Psoas muscle (tissue), 8 donors: Measurements from ENCODE around the gene CPLX3. TPM values are rescaled to one million over a fixed set of nuclear protein-coding genes. Genes with fewer than 3 reads are reported as not detected.

Experiments
- ATAC-seq, 4 donors: fragments of 200-7000 bp; cut with Tn5 transposase; one replicate each; pipeline ENCODE4 v1.9.1; 2020; ENCODE audit warnings: moderate library complexity in 3 of 4, mild to moderate bottlenecking in 2 of 4
- DNase-seq, 2 donors: peaks; one replicate each; pipeline ENCODE4 v3.0.0-alpha.2; 2020
- H3K27ac ChIP-seq: fragments of 200-600 bp; one replicate; pipeline ENCODE4 v1.8.0; 2022
- H3K27me3 ChIP-seq, 3 donors: fragments of 200-600 bp in 1 of 3; one replicate each; pipeline versions ENCODE4 v1.6.1 to v1.8.0; 2013 to 2022; ENCODE audit warnings: low read length in 2 of 3, mild to moderate bottlenecking in 2 of 3, moderate library complexity in 1 of 3; ENCODE audit not compliant: insufficient read depth in 3 of 3
- H3K36me3 ChIP-seq, 2 donors: fragments of 200-600 bp in 1 of 2; one replicate each; pipeline versions ENCODE4 v1.6.1 to v1.8.0; 2013 to 2022; ENCODE audit warnings: low read depth in 1 of 2, mild to moderate bottlenecking in 1 of 2, moderate library complexity in 1 of 2; ENCODE audit not compliant: insufficient read depth in 1 of 2
- H3K4me1 ChIP-seq: fragments of 200-600 bp; one replicate; pipeline ENCODE4 v1.8.0; 2022
- H3K4me3 ChIP-seq: fragments of 200-600 bp; one replicate; pipeline ENCODE4 v1.8.0; 2022; ENCODE audit warnings: mild to moderate bottlenecking
- H3K9me3 ChIP-seq: fragments of 200-600 bp; one replicate; pipeline ENCODE4 v1.8.0; 2022
- WGBS, 3 donors: extraction: QIAGEN DNeasy Blood & Tissue Kit; methylation state at CpG; one replicate each; pipeline versions ENCODE4 v1.1.6 to v1.1.7; 2013; 5-methylcytosine and 5-hydroxymethylcytosine counted together
- intact Hi-C, 2 donors: fragments of 100-400 bp; cut with DNase I; formaldehyde crosslinking; loops; one replicate each; pipeline versions ENCODE4 v1.11.0 to v1.14.2; 2022
- polyA plus RNA-seq, 3 donors: library from polyadenylated mRNA; stranded (reverse); fragments of 200-250 nt; gene quantifications; one replicate each; pipeline ENCODE4 v1.2.3, GENCODE V29; 2013
- total RNA-seq, 4 donors: library from RNA; stranded (reverse); fragmentation: NEBNext Ultra II Directional in 2 of 4; extraction: Animal tissue kit (Norgen Biotek cat#: 25700) in 2 of 4; gene quantifications; one replicate each; pipeline versions ENCODE4 v1.2.1 to v1.2.4, GENCODE V29; 2021 to 2023
- TF ChIP-seq, protein P1 (sequence below): fragments of 200-600 bp; IDR thresholded peaks from one replicate; pipeline ENCODE4 v1.8.0; 2022; ENCODE audit warnings: antibody characterized with exemption
- donor health status: healthy with polysubstance abuse.
- donor health status: DM: no; HTN: no; CAD: no; lungs with moderate emphysema.
- donor health status: Bipolar disorder and iron deficiency.
- donor health status: healthy.
- donor health status: DM: yes; HTN: yes; CAD: no.
- donor health status: DM: no; HTN: no; CAD: no.
- donor health status: DM: no; HTN: no; CAD: no.
- donor health status: DM: yes; HTN: yes; CAD: no.

The CPLX3 gene
- total and polyA plus RNA-seq, 7 donors, result 0.03 to 0.19 (median 0.04) TPM; not detected in 4

DNA sequence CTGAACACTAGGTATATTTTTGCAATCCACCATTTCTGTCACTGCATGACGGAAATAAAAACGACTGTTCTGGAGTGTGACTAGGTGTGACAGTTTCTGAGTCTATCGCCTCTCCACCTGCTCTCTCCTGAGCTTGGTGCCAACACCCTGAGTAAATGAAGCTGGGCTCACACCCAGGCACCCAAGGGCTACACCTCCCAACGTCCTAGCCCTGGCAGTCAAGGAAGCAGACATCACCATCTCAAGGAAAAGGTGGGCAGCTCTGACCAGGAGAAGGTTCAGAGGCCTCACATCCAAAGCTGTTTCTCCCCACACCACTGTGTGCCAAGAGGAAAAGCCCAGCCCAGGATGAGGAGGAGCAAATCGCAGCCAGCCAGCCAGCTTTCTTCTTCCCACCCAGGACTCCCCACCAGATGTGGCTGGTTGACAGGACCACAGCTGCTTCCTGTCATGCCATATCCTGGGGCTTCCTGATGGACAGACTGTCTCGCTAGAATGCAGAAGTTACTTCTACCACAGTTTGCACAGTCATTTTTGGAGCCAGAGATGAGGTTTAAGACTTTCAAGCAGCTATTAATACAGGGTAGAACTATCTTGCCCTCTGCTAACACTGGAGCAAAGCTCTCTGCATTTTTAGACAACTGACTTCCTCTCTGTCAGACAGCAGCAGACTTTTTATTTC lies 43.4 kb downstream of the CPLX3 start:
- TF ChIP-seq, protein P1, sequence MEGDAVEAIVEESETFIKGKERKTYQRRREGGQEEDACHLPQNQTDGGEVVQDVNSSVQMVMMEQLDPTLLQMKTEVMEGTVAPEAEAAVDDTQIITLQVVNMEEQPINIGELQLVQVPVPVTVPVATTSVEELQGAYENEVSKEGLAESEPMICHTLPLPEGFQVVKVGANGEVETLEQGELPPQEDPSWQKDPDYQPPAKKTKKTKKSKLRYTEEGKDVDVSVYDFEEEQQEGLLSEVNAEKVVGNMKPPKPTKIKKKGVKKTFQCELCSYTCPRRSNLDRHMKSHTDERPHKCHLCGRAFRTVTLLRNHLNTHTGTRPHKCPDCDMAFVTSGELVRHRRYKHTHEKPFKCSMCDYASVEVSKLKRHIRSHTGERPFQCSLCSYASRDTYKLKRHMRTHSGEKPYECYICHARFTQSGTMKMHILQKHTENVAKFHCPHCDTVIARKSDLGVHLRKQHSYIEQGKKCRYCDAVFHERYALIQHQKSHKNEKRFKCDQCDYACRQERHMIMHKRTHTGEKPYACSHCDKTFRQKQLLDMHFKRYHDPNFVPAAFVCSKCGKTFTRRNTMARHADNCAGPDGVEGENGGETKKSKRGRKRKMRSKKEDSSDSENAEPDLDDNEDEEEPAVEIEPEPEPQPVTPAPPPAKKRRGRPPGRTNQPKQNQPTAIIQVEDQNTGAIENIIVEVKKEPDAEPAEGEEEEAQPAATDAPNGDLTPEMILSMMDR, result no peak
- Histone ChIP-seq H3K36me3 (peaks cover 0 to 3% of the 10 kb centered on the region in 2 donors), H3K9me3 (no peaks in the 10 kb centered on the region), H3K27ac (peak overlapping the region; percentile 77), H3K4me3 (peak overlapping the region; percentile 39), H3K4me1 (peaks cover 60% of the 10 kb centered on the region), H3K27me3 (no peaks in the 10 kb centered on the region)
- DNase-seq (peak; percentile 67 to 85), ATAC-seq (peak; percentile 36 to 66 (median 50))
- 10 to 25% (median 15%) methylated on average over 6 of the region's 6 CpGs for WGBS, 3 donors
- intact Hi-C loops, result no loop called here

DNA sequence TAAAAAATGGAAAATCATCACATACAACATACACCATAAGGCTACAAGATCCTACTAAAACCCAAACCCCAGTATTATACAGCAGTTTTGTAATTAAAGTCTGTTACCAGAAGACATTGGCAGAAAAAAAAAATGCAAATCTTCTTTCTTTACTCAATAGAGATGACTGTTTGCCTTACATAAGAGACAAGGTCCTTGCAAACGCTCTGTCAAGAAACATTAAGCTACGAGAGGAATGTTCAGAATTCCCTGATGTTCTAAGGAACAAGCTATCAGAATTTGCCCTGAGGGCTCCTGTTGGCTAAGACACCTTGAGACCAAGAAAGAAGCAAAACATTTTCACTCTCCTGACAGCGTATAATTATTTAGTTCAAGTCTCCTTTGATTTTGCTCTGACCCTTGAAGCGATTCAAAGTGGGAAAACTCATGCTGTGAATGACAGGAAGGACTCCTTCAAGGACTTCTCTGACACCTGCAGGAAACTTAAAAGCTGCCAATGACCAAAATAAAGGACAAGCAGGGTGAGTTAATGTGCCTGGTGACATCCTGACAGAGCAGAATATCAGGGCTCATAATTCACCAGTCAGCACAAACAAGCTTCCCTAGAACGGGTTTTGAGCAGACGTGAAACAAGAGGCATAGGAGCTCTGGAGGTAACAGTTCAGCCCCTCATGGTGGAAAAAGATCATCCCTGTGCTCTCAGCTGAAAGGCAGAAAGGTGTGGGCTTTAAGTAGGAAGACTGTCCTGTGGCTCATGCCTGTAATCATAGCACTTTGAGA lies 44.2 kb downstream of the CPLX3 start:
- intact Hi-C loops, result no loop called here
- TF ChIP-seq, protein P1, result no peak
- Histone ChIP-seq H3K4me1 (peaks cover 60% of the 10 kb centered on the region), H3K9me3 (no peaks in the 10 kb centered on the region), H3K27ac (peak overlapping the region; percentile 77), H3K27me3 (no peaks in the 10 kb centered on the region), H3K36me3 (peaks cover 0 to 3% of the 10 kb centered on the region in 2 donors), H3K4me3 (peak overlapping the region; percentile 39)
- ATAC-seq (no peak), DNase-seq (no peak)
- 26 to 49% (median 34%) methylated on average over 6 of the region's 6 CpGs for WGBS, 3 donors

DNA sequence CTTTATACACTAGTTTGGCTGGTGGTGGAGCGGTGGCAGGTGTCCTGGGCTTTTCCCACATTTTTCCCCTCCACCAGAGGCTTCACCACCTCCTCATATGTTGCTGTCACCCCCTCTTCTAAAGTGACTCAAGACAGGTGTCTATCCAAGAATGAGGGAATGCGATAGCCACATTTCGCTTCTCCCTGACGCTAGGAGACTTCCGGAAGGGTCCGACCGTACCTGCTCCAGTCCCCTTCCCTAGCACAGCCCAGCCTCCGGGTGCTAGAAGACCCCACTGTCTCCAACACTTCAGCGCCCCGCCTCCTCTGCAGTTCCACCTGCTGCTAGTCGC lies 46.2 kb downstream of the CPLX3 start:
- intact Hi-C loops, result no loop called here
- Histone ChIP-seq H3K4me1 (peaks cover 46% of the 10 kb centered on the region), H3K27ac (peak overlapping the region; percentile 99), H3K36me3 (peaks cover 0 to 3% of the 10 kb centered on the region in 2 donors), H3K4me3 (peak overlapping the region; percentile 88), H3K9me3 (no peaks in the 10 kb centered on the region), H3K27me3 (no peaks in the 10 kb centered on the region)
- no peak for ATAC-seq
- no peak for DNase-seq
- TF ChIP-seq, protein P1, result no peak
- WGBS, 3 donors, result 0% methylated on average over 11 of the region's 11 CpGs

DNA sequence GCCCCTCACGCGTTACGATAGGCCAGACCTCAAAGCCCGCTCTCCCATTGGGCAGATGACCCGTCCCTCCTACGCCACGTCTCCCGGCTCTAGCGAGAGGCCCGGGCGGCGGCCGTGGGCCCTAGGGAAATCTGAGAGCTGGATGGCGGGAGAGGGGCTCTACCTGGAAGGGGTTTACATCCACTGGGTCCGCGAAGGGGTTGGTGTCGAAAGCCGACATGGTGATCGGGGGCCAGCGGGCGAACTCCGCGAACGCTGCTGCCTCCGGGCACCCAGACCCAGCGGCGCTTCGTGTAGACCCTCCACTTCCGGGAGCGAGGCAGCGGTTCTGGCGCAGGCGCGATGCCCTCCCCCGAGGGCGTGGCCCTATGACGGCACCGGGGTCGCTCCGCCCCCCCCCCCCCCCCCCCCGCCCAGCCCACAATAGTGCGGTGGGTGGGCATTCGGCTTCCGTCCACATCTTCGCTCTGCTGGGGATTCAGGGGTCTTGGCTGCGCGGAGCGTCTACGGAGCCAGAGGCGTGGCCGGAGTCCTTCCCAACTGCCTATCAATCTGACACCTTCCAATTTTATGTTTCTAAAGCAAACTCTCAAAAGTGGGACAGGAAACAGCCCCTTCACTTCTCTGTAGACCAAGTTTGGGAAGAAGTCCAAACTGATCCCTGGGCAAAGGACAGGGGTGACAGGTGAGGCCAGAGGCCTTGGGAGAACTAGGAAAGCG lies 46.8 kb downstream of the CPLX3 start, which contains the start of gene SCAMP2:
TSS of gene SCAMP2 (minus strand) at position 330 of the 720 bp plus-strand sequence. CDS start at position 220, 110 bp downstream.
- H3K36me3 ChIP-seq, result peaks cover 0 to 3% of the 10 kb centered on the region in 2 donors
- peak; percentile 87 to 97 (median 92) for ATAC-seq
- H3K27me3 ChIP-seq, result no peaks in the 10 kb centered on the region
- WGBS, 3 donors, result 1% methylated on average over 32 to 48 of the region's 52 CpGs
- peaks cover 41% of the 10 kb centered on the region for H3K4me1 ChIP-seq
- H3K4me3 ChIP-seq, result peak within 1 kb of the TSS; percentile 88
- peak; percentile 94 to 97 for DNase-seq
- H3K27ac ChIP-seq, result peak within 1 kb of the TSS; percentile 99
- intact Hi-C loops, result no loop called here
- TF ChIP-seq, protein P1, result no peak
- H3K9me3 ChIP-seq, result no peaks in the 10 kb centered on the region
